Measurements from ENCODE around the gene FAHD1.

FAHD1 gene

GRCh38 chr16:1816396-1817275, 10.4 kb upstream of the FAHD1 start:
- no peak for DNase-seq (ENCODE audit: low read depth in 2 of 2, low spot score in 1 of 2)

GRCh38 chr16:1817276-1817589, 9.8 kb upstream of the FAHD1 start:
- no peak for DNase-seq (ENCODE audit: low read depth in 2 of 2, low spot score in 1 of 2)

GRCh38 chr16:1817716-1818115, 9.3 kb upstream of the FAHD1 start:
- DNase-seq (ENCODE audit: low read depth in 2 of 2, low spot score in 1 of 2), result no peak

GRCh38 chr16:1818204-1818872, 8.7 kb upstream of the FAHD1 start:
- no peak for DNase-seq (ENCODE audit: low read depth in 2 of 2, low spot score in 1 of 2)

GRCh38 chr16:1818873-1819525, 8.0 kb upstream of the FAHD1 start:
- DNase-seq (ENCODE audit: low read depth in 2 of 2, low spot score in 1 of 2), result no peak

- DNase-seq (ENCODE audit: low read depth in 2 of 2, low spot score in 1 of 2), result no peak
Observed at GRCh38 chr16:1819611-1820010, 7.4 kb upstream of the FAHD1 start.

GRCh38 chr16:1820096-1820945, 6.7 kb upstream of the FAHD1 start:
- no peak for DNase-seq (ENCODE audit: low read depth in 2 of 2, low spot score in 1 of 2)

- DNase-seq (ENCODE audit: low read depth in 2 of 2, low spot score in 1 of 2), result no peak
Observed at GRCh38 chr16:1820946-1821290, 6.1 kb upstream of the FAHD1 start.

- DNase-seq (ENCODE audit: low read depth in 2 of 2, low spot score in 1 of 2), result no peak
Observed at GRCh38 chr16:1821861-1822611, 5.0 kb upstream of the FAHD1 start.

GRCh38 chr16:1822801-1823200, 4.2 kb upstream of the FAHD1 start:
- no peak for DNase-seq (ENCODE audit: low read depth in 2 of 2, low spot score in 1 of 2)

GRCh38 chr16:1823821-1824220, 3.2 kb upstream of the FAHD1 start:
- no peak for DNase-seq (ENCODE audit: low read depth in 2 of 2, low spot score in 1 of 2)

GRCh38 chr16:1825381-1825863, 1.6 kb upstream of the FAHD1 start:
- DNase-seq (ENCODE audit: low read depth in 2 of 2, low spot score in 1 of 2), result no peak

- peak in 1 of 2 donors; percentile 29 for DNase-seq (ENCODE audit: low read depth in 2 of 2, low spot score in 1 of 2)
Observed at GRCh38 chr16:1825864-1826690, 929 bp upstream of the FAHD1 start.

GRCh38 chr16:1828645-1829410, 1.8 kb downstream of the FAHD1 start:
- no peak for DNase-seq (ENCODE audit: low read depth in 2 of 2, low spot score in 1 of 2)

GRCh38 chr16:1830213-1830612, 3.2 kb downstream of the FAHD1 start:
- DNase-seq (ENCODE audit: low read depth in 2 of 2, low spot score in 1 of 2), result no peak

- DNase-seq (ENCODE audit: low read depth in 2 of 2, low spot score in 1 of 2), result no peak
Observed at GRCh38 chr16:1831186-1832075, 4.4 kb downstream of the FAHD1 start.

GRCh38 chr16:1832838-1833454, 5.9 kb downstream of the FAHD1 start:
- DNase-seq (ENCODE audit: low read depth in 2 of 2, low spot score in 1 of 2), result no peak
